RWPE1 (cell line): ENCODE data around the gene RNASEH2B.
A peak's percentile ranks its signal among the peaks of the same experiment; 100 is the strongest.

Source experiments
- CTCF ChIA-PET: fragments of 350-600 bp; sonication (Branson Sonifier 250); formaldehyde crosslinking; extraction: SDS; loops from one replicate; lab custom pipeline; 2021; lab: Yijun Ruan, JAX
- POLR2A ChIA-PET: fragments of 400-600 bp; formaldehyde crosslinking; extraction: SDS; loops from one replicate; lab custom pipeline; 2020; ENCODE audit warnings: antibody characterized with exemption; ENCODE audit not compliant: low non-redundant PET; lab: Yijun Ruan, JAX
- DNase-seq: peaks from one replicate; pipeline ENCODE4 v3.0.0; 2012; ENCODE audit warnings: low spot score
- H3K27ac ChIP-seq: fragments of 450-650 bp; 2 replicates; pipeline ENCODE4 v1.5.1; 2017
- TF ChIP-seq, protein P1 (sequence below): fragments of 450-650 bp; conservative IDR thresholded peaks from 2 replicates; pipeline ENCODE4 v1.5.1; 2017; ENCODE audit warnings: low read depth, mild to moderate bottlenecking

The RNASEH2B gene

DNA sequence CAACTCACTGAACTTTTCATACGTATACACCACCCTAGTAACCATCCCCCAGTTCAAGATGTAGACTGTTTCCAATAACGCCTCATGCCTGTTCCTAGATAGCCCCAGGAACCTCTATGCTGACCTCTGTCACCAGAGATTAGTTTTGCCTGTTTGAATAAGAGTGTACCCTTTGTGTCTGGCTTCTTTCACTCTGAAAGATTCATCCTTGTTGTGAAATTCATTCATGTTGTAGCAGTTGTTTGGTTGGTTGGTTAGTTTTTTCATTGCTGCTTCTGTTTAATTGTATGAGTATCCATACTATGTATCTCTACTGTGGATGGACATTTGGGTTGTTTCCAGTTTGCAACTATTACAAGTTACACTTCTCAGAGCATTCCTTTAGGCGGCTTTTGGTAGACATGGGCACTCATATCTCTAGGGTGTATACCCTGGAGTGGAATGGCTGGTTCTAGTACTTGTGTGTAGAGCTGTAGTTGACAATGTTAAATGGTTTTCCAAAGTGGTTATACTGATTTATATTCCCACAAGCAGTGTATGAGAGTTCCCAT, 1.6 kb downstream of the RNASEH2B start:
- TF ChIP-seq, protein P1, sequence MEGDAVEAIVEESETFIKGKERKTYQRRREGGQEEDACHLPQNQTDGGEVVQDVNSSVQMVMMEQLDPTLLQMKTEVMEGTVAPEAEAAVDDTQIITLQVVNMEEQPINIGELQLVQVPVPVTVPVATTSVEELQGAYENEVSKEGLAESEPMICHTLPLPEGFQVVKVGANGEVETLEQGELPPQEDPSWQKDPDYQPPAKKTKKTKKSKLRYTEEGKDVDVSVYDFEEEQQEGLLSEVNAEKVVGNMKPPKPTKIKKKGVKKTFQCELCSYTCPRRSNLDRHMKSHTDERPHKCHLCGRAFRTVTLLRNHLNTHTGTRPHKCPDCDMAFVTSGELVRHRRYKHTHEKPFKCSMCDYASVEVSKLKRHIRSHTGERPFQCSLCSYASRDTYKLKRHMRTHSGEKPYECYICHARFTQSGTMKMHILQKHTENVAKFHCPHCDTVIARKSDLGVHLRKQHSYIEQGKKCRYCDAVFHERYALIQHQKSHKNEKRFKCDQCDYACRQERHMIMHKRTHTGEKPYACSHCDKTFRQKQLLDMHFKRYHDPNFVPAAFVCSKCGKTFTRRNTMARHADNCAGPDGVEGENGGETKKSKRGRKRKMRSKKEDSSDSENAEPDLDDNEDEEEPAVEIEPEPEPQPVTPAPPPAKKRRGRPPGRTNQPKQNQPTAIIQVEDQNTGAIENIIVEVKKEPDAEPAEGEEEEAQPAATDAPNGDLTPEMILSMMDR = no peak
- ChIA-PET CTCF (interaction anchor here (0.6 to 1.2 kb wide), 6 partner anchors 7 to 975 kb away, joined by 3 to 4 read pairs (median 3); partner anchors contain the start of gene SPRYD7), POLR2A (no interaction called here)
- peak; percentile 8 for DNase-seq
- no peak overlapping the region for H3K27ac ChIP-seq

- peak; percentile 74 for DNase-seq
- TF ChIP-seq, protein P1 = peak; percentile 89
- H3K27ac ChIP-seq = no peak overlapping the region
- CTCF ChIA-PET = interaction anchor here (0.5 to 1.2 kb wide), 16 partner anchors 8 to 1110 kb away, joined by 3 to 5 read pairs (median 3); partner anchors contain the start of gene SPRYD7
- POLR2A ChIA-PET = interaction anchor here (0.6 kb wide), 1 partner anchor 20 kb away, joined by 3 read pairs; no protein-coding TSS in a partner anchor
Observed at GRCh38 chr13:50911937-50912795, 2.6 kb downstream of the RNASEH2B start.

DNA sequence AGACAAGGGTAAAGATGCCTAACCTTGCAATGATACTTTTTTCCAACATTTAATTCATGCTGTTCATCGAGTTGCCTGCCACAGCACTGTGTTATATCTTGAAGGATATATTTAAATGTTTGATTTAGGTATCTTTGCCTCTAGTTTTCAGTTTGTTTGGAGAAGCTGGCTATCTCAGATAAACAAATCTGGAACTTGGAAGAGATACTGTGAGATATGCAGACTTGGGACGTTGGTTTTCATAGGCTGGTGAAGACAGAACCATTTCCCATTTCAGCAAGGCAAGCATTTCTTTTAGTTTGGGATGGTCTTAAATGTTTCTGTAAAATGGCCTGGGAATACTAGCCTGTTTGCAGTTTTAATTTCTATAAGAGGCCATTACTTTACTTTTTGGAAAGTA, 3.3 kb downstream of the RNASEH2B start:
- POLR2A ChIA-PET = no interaction called here
- TF ChIP-seq, protein P1 = no peak
- DNase-seq = no peak
- no peak overlapping the region for H3K27ac ChIP-seq
- CTCF ChIA-PET = interaction anchor here (0.7 to 0.9 kb wide), 2 partner anchors 153 to 936 kb away, joined by 3 to 5 read pairs; no protein-coding TSS in a partner anchor

DNA sequence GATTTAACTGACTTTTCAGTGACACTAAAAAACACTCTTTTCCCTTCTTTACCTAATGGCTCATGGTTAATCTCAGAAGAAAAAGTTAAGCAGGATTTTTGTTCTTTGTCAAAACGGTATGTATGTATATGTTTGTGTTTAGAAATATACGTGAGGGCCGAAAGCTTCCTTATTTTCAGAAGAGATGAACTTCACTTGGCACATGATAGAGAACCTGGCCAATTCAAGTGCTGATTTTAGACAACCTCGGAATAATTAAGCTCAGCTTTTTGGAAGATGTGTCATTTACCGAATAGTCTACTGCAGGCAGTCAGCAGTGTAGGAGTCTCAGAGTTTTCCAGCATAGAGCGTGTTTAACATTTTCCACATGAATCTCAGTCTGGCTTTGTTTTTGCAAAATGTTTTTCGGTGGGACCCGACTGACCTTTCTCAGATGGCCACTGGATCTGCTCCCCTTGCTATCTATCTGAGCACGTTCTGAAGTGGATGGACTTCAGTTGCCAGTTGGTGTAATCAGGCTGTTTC, 4.6 kb downstream of the RNASEH2B start:
- ChIA-PET CTCF (interaction anchor here (0.6 to 0.7 kb wide), 2 partner anchors 232 to 830 kb away, joined by 3 read pairs; no protein-coding TSS in a partner anchor), POLR2A (interaction anchor here (0.6 kb wide), 1 partner anchor 888 kb away, joined by 3 read pairs; no protein-coding TSS in a partner anchor)

GRCh38 chr13:50914848-50915247, 5.3 kb downstream of the RNASEH2B start:
- no peak overlapping the region for H3K27ac ChIP-seq
- no peak for DNase-seq
- POLR2A ChIA-PET = interaction anchor here (0.6 kb wide), 1 partner anchor 887 kb away, joined by 3 read pairs; no protein-coding TSS in a partner anchor

More for the DNA sequence above, 4.6 kb downstream of the RNASEH2B start:
- DNase-seq = no peak
- TF ChIP-seq, protein P1 = no peak
- no peak overlapping the region for H3K27ac ChIP-seq

More at GRCh38 chr13:50914848-50915247, 5.3 kb downstream of the RNASEH2B start:
- TF ChIP-seq, protein P1 = no peak
- CTCF ChIA-PET = interaction anchor here (0.5 to 0.7 kb wide), 2 partner anchors 117 to 168 kb away, joined by 3 to 5 read pairs; no protein-coding TSS in a partner anchor
